ENCODE results near the gene ZNF180. TPM values are rescaled to one million over a fixed set of nuclear protein-coding genes. Genes with fewer than 3 reads are reported as not detected.
"Not testable (repeated sequence)": the region's sequence is repeated elsewhere in the genome, so short reads cannot be mapped to it uniquely, and the experiment has no call there.

Gene ZNF180
- total RNA-seq, 1 donor from 2014 or later, result 17.9 TPM

- DNase-seq (ENCODE audit: low spot score, unreplicated experiment), result no peak
- Mint-ChIP-seq H3K4me1 (ENCODE audit: low read depth) (no peaks in the 10 kb centered on the region), H3K4me3 (ENCODE audit: low read depth) (no peak overlapping the region), H3K9me3 (ENCODE audit: low read depth) (no peaks in the 10 kb centered on the region), H3K36me3 (ENCODE audit: insufficient read depth) (no peaks in the 10 kb centered on the region), H3K27ac (no peak overlapping the region), H3K27me3 (peaks cover 69% of the 10 kb centered on the region)
- TF ChIP-seq CTCF (IDR thresholded peaks at IDR 0.05; ENCODE audit: unreplicated experiment), result no peak
Measured at GRCh38 chr19:44540736-44541135, 40.4 kb upstream of the ZNF180 start.

GRCh38 chr19:44539991-44540390, 39.7 kb upstream of the ZNF180 start:
- H3K9me3 Mint-ChIP-seq (ENCODE audit: low read depth), result peaks cover 4% of the 10 kb centered on the region
- H3K4me1 Mint-ChIP-seq (ENCODE audit: low read depth), result no peaks in the 10 kb centered on the region
- no peak overlapping the region for H3K4me3 Mint-ChIP-seq (ENCODE audit: low read depth)

GRCh38 chr19:44539236-44539826, 39.0 kb upstream of the ZNF180 start:
- Mint-ChIP-seq H3K4me3 (ENCODE audit: low read depth) (no peak overlapping the region), H3K27me3 (peaks cover 76% of the 10 kb centered on the region), H3K27ac (no peak overlapping the region), H3K4me1 (ENCODE audit: low read depth) (no peaks in the 10 kb centered on the region), H3K9me3 (ENCODE audit: low read depth) (peaks cover 4% of the 10 kb centered on the region), H3K36me3 (ENCODE audit: insufficient read depth) (no peaks in the 10 kb centered on the region)
- no peak for TF ChIP-seq CTCF (IDR thresholded peaks at IDR 0.05; ENCODE audit: unreplicated experiment)
- DNase-seq (ENCODE audit: low spot score, unreplicated experiment), result no peak

More at GRCh38 chr19:44539991-44540390, 39.7 kb upstream of the ZNF180 start:
- no peak for DNase-seq (ENCODE audit: low spot score, unreplicated experiment)
- no peak for TF ChIP-seq CTCF (IDR thresholded peaks at IDR 0.05; ENCODE audit: unreplicated experiment)
- H3K27ac Mint-ChIP-seq, result no peak overlapping the region
- H3K36me3 Mint-ChIP-seq (ENCODE audit: insufficient read depth), result no peaks in the 10 kb centered on the region
- peaks cover 76% of the 10 kb centered on the region for H3K27me3 Mint-ChIP-seq

- H3K9me3 Mint-ChIP-seq (ENCODE audit: low read depth); H3K36me3 Mint-ChIP-seq (ENCODE audit: insufficient read depth); H3K27ac Mint-ChIP-seq; H3K4me3 Mint-ChIP-seq (ENCODE audit: low read depth); H3K4me1 Mint-ChIP-seq (ENCODE audit: low read depth); DNase-seq (ENCODE audit: low spot score, unreplicated experiment): not testable (repeated sequence)
- peaks cover 71% of the 10 kb centered on the region for H3K27me3 Mint-ChIP-seq
Measured at GRCh38 chr19:44535361-44535760, 35.0 kb upstream of the ZNF180 start.

GRCh38 chr19:44532819-44533218, 32.5 kb upstream of the ZNF180 start:
- no peak overlapping the region for H3K27ac Mint-ChIP-seq
- H3K4me1 Mint-ChIP-seq (ENCODE audit: low read depth), result no peaks in the 10 kb centered on the region
- peaks cover 71% of the 10 kb centered on the region for H3K27me3 Mint-ChIP-seq
- H3K36me3 Mint-ChIP-seq (ENCODE audit: insufficient read depth), result no peaks in the 10 kb centered on the region
- no peak for DNase-seq (ENCODE audit: low spot score, unreplicated experiment)
- TF ChIP-seq CTCF (IDR thresholded peaks at IDR 0.05; ENCODE audit: unreplicated experiment), result no peak
- H3K4me3 Mint-ChIP-seq (ENCODE audit: low read depth), result no peak overlapping the region
- H3K9me3 Mint-ChIP-seq (ENCODE audit: low read depth), result peaks cover 4% of the 10 kb centered on the region

GRCh38 chr19:44530777-44531176, 30.5 kb upstream of the ZNF180 start:
- Mint-ChIP-seq H3K9me3 (ENCODE audit: low read depth) (peaks cover 4% of the 10 kb centered on the region), H3K27ac (no peak overlapping the region), H3K4me3 (ENCODE audit: low read depth) (no peak overlapping the region), H3K27me3 (peaks cover 67% of the 10 kb centered on the region), H3K36me3 (ENCODE audit: insufficient read depth) (no peaks in the 10 kb centered on the region), H3K4me1 (ENCODE audit: low read depth) (no peaks in the 10 kb centered on the region)
- no peak for TF ChIP-seq CTCF (IDR thresholded peaks at IDR 0.05; ENCODE audit: unreplicated experiment)
- DNase-seq (ENCODE audit: low spot score, unreplicated experiment), result no peak
